ENCODE results near the gene ATP2B3. TPM values are rescaled to one million over a fixed set of nuclear protein-coding genes. Genes with fewer than 3 reads are reported as not detected.

ATP2B3 gene
- total RNA-seq, 4 donors from 2014 or later = not detected

- no peaks in the 10 kb centered on the region for H3K27me3 ChIP-seq
Measured at GRCh38 chrX:153549231-153549630, 31.8 kb downstream of the ATP2B3 start.

GRCh38 chrX:153549807-153550206, 32.4 kb downstream of the ATP2B3 start:
- Histone ChIP-seq H3K27ac (no peak overlapping the region), H3K27me3 (no peaks in the 10 kb centered on the region), H3K4me1 (no peaks in the 10 kb centered on the region), H3K4me3 (no peak overlapping the region), H3K36me3 (no peaks in the 10 kb centered on the region), H3K9me3 (no peaks in the 10 kb centered on the region)
- TF ChIP-seq, protein P1, sequence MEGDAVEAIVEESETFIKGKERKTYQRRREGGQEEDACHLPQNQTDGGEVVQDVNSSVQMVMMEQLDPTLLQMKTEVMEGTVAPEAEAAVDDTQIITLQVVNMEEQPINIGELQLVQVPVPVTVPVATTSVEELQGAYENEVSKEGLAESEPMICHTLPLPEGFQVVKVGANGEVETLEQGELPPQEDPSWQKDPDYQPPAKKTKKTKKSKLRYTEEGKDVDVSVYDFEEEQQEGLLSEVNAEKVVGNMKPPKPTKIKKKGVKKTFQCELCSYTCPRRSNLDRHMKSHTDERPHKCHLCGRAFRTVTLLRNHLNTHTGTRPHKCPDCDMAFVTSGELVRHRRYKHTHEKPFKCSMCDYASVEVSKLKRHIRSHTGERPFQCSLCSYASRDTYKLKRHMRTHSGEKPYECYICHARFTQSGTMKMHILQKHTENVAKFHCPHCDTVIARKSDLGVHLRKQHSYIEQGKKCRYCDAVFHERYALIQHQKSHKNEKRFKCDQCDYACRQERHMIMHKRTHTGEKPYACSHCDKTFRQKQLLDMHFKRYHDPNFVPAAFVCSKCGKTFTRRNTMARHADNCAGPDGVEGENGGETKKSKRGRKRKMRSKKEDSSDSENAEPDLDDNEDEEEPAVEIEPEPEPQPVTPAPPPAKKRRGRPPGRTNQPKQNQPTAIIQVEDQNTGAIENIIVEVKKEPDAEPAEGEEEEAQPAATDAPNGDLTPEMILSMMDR (IDR thresholded peaks at IDR 0.05) = no peak
- 82% methylated on average over 8 of the region's 16 CpGs for WGBS
- DNase-seq (ENCODE audit: low spot score in 2 of 2) = no peak

More at GRCh38 chrX:153549231-153549630, 31.8 kb downstream of the ATP2B3 start:
- TF ChIP-seq, protein P1 (IDR thresholded peaks at IDR 0.05) = no peak
- no peak for TF ChIP-seq EP300 (IDR thresholded peaks at IDR 0.05)
- Histone ChIP-seq H3K4me1 (no peaks in the 10 kb centered on the region), H3K9me3 (no peaks in the 10 kb centered on the region), H3K27ac (no peak overlapping the region), H3K36me3 (no peaks in the 10 kb centered on the region), H3K4me3 (no peak overlapping the region)
- DNase-seq (ENCODE audit: low spot score in 2 of 2) = no peak
- WGBS = 87% methylated on average over 17 of the region's 17 CpGs

GRCh38 chrX:153551135-153551534, 33.7 kb downstream of the ATP2B3 start:
- Histone ChIP-seq H3K27ac (no peak overlapping the region), H3K4me3 (no peak overlapping the region), H3K27me3 (no peaks in the 10 kb centered on the region), H3K9me3 (no peaks in the 10 kb centered on the region), H3K36me3 (no peaks in the 10 kb centered on the region), H3K4me1 (no peaks in the 10 kb centered on the region)
- WGBS = 83% methylated on average over 5 of the region's 5 CpGs
- TF ChIP-seq POLR2A (IDR thresholded peaks at IDR 0.05) (no peak), POLR2AphosphoS5 (IDR thresholded peaks at IDR 0.05) (no peak), EP300 (IDR thresholded peaks at IDR 0.05) (no peak)
- TF ChIP-seq, protein P1 (IDR thresholded peaks at IDR 0.05) = no peak
- no peak for DNase-seq (ENCODE audit: low spot score in 2 of 2)

GRCh38 chrX:153554519-153555167, 37.2 kb downstream of the ATP2B3 start:
- Histone ChIP-seq H3K4me1 (no peaks in the 10 kb centered on the region), H3K36me3 (no peaks in the 10 kb centered on the region), H3K4me3 (no peak overlapping the region), H3K27ac (no peak overlapping the region), H3K27me3 (no peaks in the 10 kb centered on the region), H3K9me3 (no peaks in the 10 kb centered on the region)
- peak in 1 of 2 donors; percentile 81 for DNase-seq (ENCODE audit: low spot score in 2 of 2)
- 76% methylated on average over 8 of the region's 17 CpGs for WGBS
- no peak for TF ChIP-seq POLR2A (IDR thresholded peaks at IDR 0.05)
- TF ChIP-seq, protein P1 (IDR thresholded peaks at IDR 0.05) = peak in 1 of 2 donors; percentile 51

GRCh38 chrX:153556767-153557166, 39.3 kb downstream of the ATP2B3 start:
- Histone ChIP-seq H3K9me3 (no peaks in the 10 kb centered on the region), H3K36me3 (no peaks in the 10 kb centered on the region), H3K27me3 (no peaks in the 10 kb centered on the region), H3K4me3 (no peak overlapping the region), H3K4me1 (no peaks in the 10 kb centered on the region), H3K27ac (no peak overlapping the region)
- 100% methylated on average over 3 of the region's 12 CpGs for WGBS
- no peak for DNase-seq (ENCODE audit: low spot score in 2 of 2)
- no peak for TF ChIP-seq POLR2AphosphoS5 (IDR thresholded peaks at IDR 0.05)
- TF ChIP-seq EP300 (IDR thresholded peaks at IDR 0.05) = no peak
- TF ChIP-seq, protein P1 (IDR thresholded peaks at IDR 0.05) = no peak
- TF ChIP-seq POLR2A (IDR thresholded peaks at IDR 0.05) = no peak

All from suprapubic skin (tissue), 4 donors.